ENCODE data around the gene VPS41.

- TF ChIP-seq POLR2A (IDR thresholded peaks at IDR 0.05; ENCODE audit: low read length) = no peak
- TF ChIP-seq GATA1 (IDR thresholded peaks at IDR 0.05; ENCODE audit: low read depth, low read length) = no peak
Observed at GRCh38 chr7:38907766-38908165, 1.2 kb downstream of the VPS41 start.

Measured in erythroblast (primary cell).